DND-41 (cell line): ENCODE results near the gene ALDH1L2.

ENCODE experiments used
- CTCF ChIP-seq: IDR thresholded peaks from 2 replicates; pipeline ENCODE4 v1.5.1; 2012; ENCODE audit warnings: borderline replicate concordance, low read length, moderate library complexity, mild to moderate bottlenecking; ENCODE audit not compliant: poor library complexity, severe bottlenecking; ENCODE audit errors: extremely low read depth
- EZH2 ChIP-seq: IDR thresholded peaks from 3 replicates; pipeline ENCODE4 v1.6.1; 2012; ENCODE audit warnings: borderline replicate concordance, low read depth, mild to moderate bottlenecking, moderate library complexity, low read length, inconsistent platforms; ENCODE audit not compliant: severe bottlenecking

GRCh38 chr12:105001476-105001875, 82.8 kb downstream of the ALDH1L2 start:
- TF ChIP-seq CTCF: no peak
- no peak for TF ChIP-seq EZH2
